K562 (cell line): Measurements from ENCODE around the gene LMTK2. TPM values are rescaled to one million over a fixed set of nuclear protein-coding genes. Genes with fewer than 3 reads are reported as not detected.

Source experiments
- CTCF ChIP-seq, 3 experiments: IDR thresholded peaks in 2 of 3; conservative IDR thresholded peaks in 1 of 3; 2 replicates each; pipeline ENCODE4 v1.5.1; 2011 to 2012; ENCODE audit warnings: low read length in 3 of 3, mild to moderate bottlenecking in 3 of 3, control low read depth in 2 of 3, improper control_type of control experiment in 1 of 3, inconsistent platforms in 1 of 3, low read depth in 1 of 3, mixed read lengths in 1 of 3, moderate library complexity in 1 of 3; ENCODE audit not compliant: insufficient read depth in 2 of 3
- HINFP ChIP-seq: fragments of 450-650 bp; conservative IDR thresholded peaks from 2 replicates; pipeline ENCODE4 v1.6.1; 2016; ENCODE audit warnings: missing genetic modification characterization, low read depth, mild to moderate bottlenecking, control low read depth, missing compliant biosample characterization
- ID3 ChIP-seq, 2 experiments: fragments of 250-450 bp in 1 of 2; fragments of 450-650 bp in 1 of 2; sonication (Bioruptor Pico) in 1 of 2; IDR thresholded peaks; 2 replicates each; pipeline versions ENCODE4 v1.6.1 to v1.8.0; 2016 to 2021; ENCODE audit warnings: mild to moderate bottlenecking in 2 of 2, moderate library complexity in 2 of 2, missing compliant biosample characterization in 1 of 2, missing genetic modification characterization in 1 of 2
- MYBL2 ChIP-seq, 2 experiments: fragments of 450-650 bp in 1 of 2; sonication (generic) in 1 of 2; formaldehyde crosslinking in 1 of 2; IDR thresholded peaks; 2 replicates each; pipeline versions ENCODE4 v1.6.1 to v1.8.1; 2017 to 2022; ENCODE audit warnings: borderline replicate concordance in 1 of 2, inconsistent platforms in 1 of 2, low read depth in 1 of 2, mild to moderate bottlenecking in 1 of 2, missing genetic modification reagents in 1 of 2, moderate library complexity in 1 of 2
- SAP30 ChIP-seq: fragments of 200-600 bp; sonication (generic); IDR thresholded peaks from 2 replicates; pipeline ENCODE4 v1.6.1; 2012; ENCODE audit warnings: borderline replicate concordance, low read depth, mild to moderate bottlenecking, moderate library complexity, low read length, control low read depth, inconsistent platforms; ENCODE audit not compliant: insufficient read depth, poor library complexity, severe bottlenecking
- TAF15 ChIP-seq: fragments of 200-400 bp; formaldehyde crosslinking; IDR thresholded peaks from 2 replicates; pipeline ENCODE4 v1.6.1; 2017; ENCODE audit warnings: mild to moderate bottlenecking, low read depth, low read length, moderate library complexity
- ZBTB34 ChIP-seq: fragments of 250-450 bp; sonication (Bioruptor Pico); IDR thresholded peaks from 2 replicates; pipeline ENCODE4 v1.8.0; 2021; ENCODE audit warnings: mild to moderate bottlenecking, moderate library complexity
- ZFP30 ChIP-seq: fragments of 250-450 bp; sonication (Bioruptor Pico); IDR thresholded peaks from 2 replicates; pipeline ENCODE4 v1.8.0; 2022; ENCODE audit warnings: moderate library complexity, mild to moderate bottlenecking, inconsistent platforms, borderline replicate concordance
- ZNF124 ChIP-seq: sonication (generic); formaldehyde crosslinking; IDR thresholded peaks from 2 replicates; pipeline ENCODE4 v1.8.1; 2022; ENCODE audit warnings: missing genetic modification reagents
- ZNF398 ChIP-seq: fragments of 250-450 bp; sonication (Bioruptor Pico); IDR thresholded peaks from 2 replicates; pipeline ENCODE4 v1.8.0; 2021; ENCODE audit warnings: moderate library complexity, mild to moderate bottlenecking, inconsistent platforms
- ZNF655 ChIP-seq: fragments of 250-450 bp; sonication (Bioruptor Pico); IDR thresholded peaks from 2 replicates; pipeline ENCODE4 v1.5.0; 2021
- polyA plus RNA-seq, 8 experiments: library from polyadenylated mRNA; depleted of rRNA in 4 of 8; stranded (reverse) in 5 of 8; unstranded in 3 of 8; fragments of >200 nt; fragmentation: Nextera tagmentation in 2 of 8; fragmentation: Illumina TruSeq in 1 of 8; extraction: Ambion mirVana in 2 of 8; extraction: Trizol in 1 of 8; gene quantifications; 2 replicates each; pipeline versions ENCODE4 v1.2.1 to v1.2.3, GENCODE V29; 2011 to 2014; ENCODE audit warnings: inconsistent platforms in 1 of 8, missing spikeins in 1 of 8
- total RNA-seq, 7 experiments: library from RNA; depleted of rRNA in 6 of 7; stranded (reverse); fragments of >200 nt in 6 of 7; fragmentation: Illumina TruSeq in 2 of 7; extraction: Trizol in 2 of 7; gene quantifications; 2 replicates each; pipeline versions ENCODE4 v1.2.1 to v1.2.3, GENCODE V29; 2011 to 2021; ENCODE audit warnings: low replicate concordance in 1 of 7

The LMTK2 gene
- total and polyA plus RNA-seq, 9 of the 15 experiments (the other 6 are each of a cell fraction or from before 2014, with no cell fraction given) = 0.78 to 16.4 (median 6.3) TPM

- no peak for TF ChIP-seq HINFP (tag)
- TF ChIP-seq SAP30 = peak; percentile 92
- TF ChIP-seq ZNF124 (CRISPR knock-in tag) = no peak
- no peak for TF ChIP-seq ID3 (CRISPR knock-in tag; IDR thresholded peaks at IDR 0.05)
- 0 out of 2 replicates have a peak, but pooled peaks have one; percentile 44 for TF ChIP-seq ID3 (tag; IDR thresholded peaks at IDR 0.05)
- no peak for TF ChIP-seq ZNF655
- no peak for TF ChIP-seq MYBL2 (IDR thresholded peaks at IDR 0.05; ENCODE audit: low read depth)
- no peak for TF ChIP-seq MYBL2 (CRISPR knock-in tag; IDR thresholded peaks at IDR 0.05; ENCODE audit: borderline replicate concordance)
- no peak for TF ChIP-seq ZFP30 (CRISPR knock-in tag)
- TF ChIP-seq TAF15 = no peak
- TF ChIP-seq CTCF (IDR thresholded peaks at IDR 0.05 in 2 of 3, conservative IDR thresholded peaks at IDR 0.05 in 1 of 3; ENCODE audit: insufficient read depth in 2 of 3, low read depth in 1 of 3, low read length in 3 of 3) = peak; percentile 89 to 99 (median 97)
- TF ChIP-seq ZNF398 (CRISPR knock-in tag) = no peak
- TF ChIP-seq ZBTB34 (CRISPR knock-in tag) = no peak
These were observed at the start of gene LMTK2 (continued) for GRCh38 chr7:98106647-98107312.
